Peyer's patch (tissue), 4 donors: ENCODE measurements around the gene AOPEP.

Experiments used
- CTCF ChIP-seq, 6 experiments: fragments of 450-650 bp in 4 of 6; fragments of 200-600 bp in 2 of 6; sonication (generic) in 1 of 6; IDR thresholded peaks; one replicate each; pipeline ENCODE4 v1.5.1; 2017 to 2019; ENCODE audit warnings: antibody characterized with exemption in 6 of 6, mild to moderate bottlenecking in 3 of 6, moderate library complexity in 1 of 6
- POLR2A ChIP-seq, 2 donors: fragments of 450-650 bp; IDR thresholded peaks; one replicate each; pipeline ENCODE4 v1.5.1; 2017; ENCODE audit warnings: antibody characterized with exemption in 2 of 2, mild to moderate bottlenecking in 2 of 2, moderate library complexity in 2 of 2

- TF ChIP-seq CTCF (IDR thresholded peaks at IDR 0.05) (no peak), POLR2A (IDR thresholded peaks at IDR 0.05) (no peak)
Observed at GRCh38 chr9:94725293-94725692, 1.2 kb upstream of the AOPEP start.
